Activated CD8-positive, alpha-beta memory T cell treated with anti-CD3 and anti-CD28 coated beads for 36 hours (primary cell): ENCODE data around the gene CILP2. TPM values are rescaled to one million over a fixed set of nuclear protein-coding genes. Genes with fewer than 3 reads are reported as not detected.

Experiments used
- CTCF ChIA-PET: fragments of 350-600 bp; sonication (Branson Sonifier 250); formaldehyde crosslinking; loops from one replicate; lab custom pipeline; 2021; ENCODE audit warnings: antibody characterized with exemption; lab: Charles Lee
- POLR2A ChIA-PET: fragments of 350-600 bp; sonication (Branson Sonifier 250); formaldehyde crosslinking; loops from one replicate; lab custom pipeline; 2021; ENCODE audit warnings: antibody characterized with exemption; lab: Charles Lee
- total RNA-seq, 2 experiments: library from RNA; stranded (reverse); gene quantifications; one replicate each; pipeline ENCODE4 v1.2.3, GENCODE V29; 2021

CILP2 gene
- total RNA-seq, 2 experiments from 2014 or later, result 0.15 to 0.30 TPM

DNA sequence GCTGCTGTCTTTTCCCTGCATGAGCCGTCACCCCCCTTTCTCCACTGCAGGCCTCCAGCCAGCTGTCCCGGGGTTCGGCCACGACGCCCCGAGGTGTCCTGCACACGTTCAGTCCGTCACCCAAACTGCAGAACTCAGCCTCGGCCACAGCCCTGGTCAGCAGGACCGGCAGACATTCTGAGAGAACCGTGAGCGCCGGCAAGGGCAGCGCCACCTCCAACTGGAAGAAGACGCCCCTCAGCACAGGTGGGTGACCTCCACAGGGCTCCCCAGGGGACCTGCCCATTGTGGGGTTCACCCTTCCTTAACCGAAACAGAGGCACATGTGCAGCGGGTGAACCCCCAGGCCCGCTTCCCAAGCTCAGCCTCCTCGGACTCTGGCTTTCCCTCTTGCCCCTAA is 35.8 kb upstream of the CILP2 start:
- POLR2A ChIA-PET, result no interaction called here

GRCh38 chr19:19502808-19503602 is 35.1 kb upstream of the CILP2 start:
- ChIA-PET CTCF (no interaction called here), POLR2A (no interaction called here)

More for the DNA sequence above, 35.8 kb upstream of the CILP2 start:
- CTCF ChIA-PET, result no interaction called here

GRCh38 chr19:19504754-19505668 is 33.1 kb upstream of the CILP2 start:
- POLR2A ChIA-PET, result interaction anchor here (0.6 to 0.7 kb wide), 2 partner anchors 30 to 153 kb away, joined by 4 to 5 read pairs; no protein-coding TSS in a partner anchor

GRCh38 chr19:19505669-19506326 is 32.3 kb upstream of the CILP2 start:
- CTCF ChIA-PET, result no interaction called here
- POLR2A ChIA-PET, result no interaction called here

More at GRCh38 chr19:19504754-19505668, 33.1 kb upstream of the CILP2 start:
- CTCF ChIA-PET, result interaction anchor here (1.0 to 1.1 kb wide), 2 partner anchors 10 to 14 kb away, joined by 3 read pairs; partner anchors contain the start of gene TSSK6

DNA sequence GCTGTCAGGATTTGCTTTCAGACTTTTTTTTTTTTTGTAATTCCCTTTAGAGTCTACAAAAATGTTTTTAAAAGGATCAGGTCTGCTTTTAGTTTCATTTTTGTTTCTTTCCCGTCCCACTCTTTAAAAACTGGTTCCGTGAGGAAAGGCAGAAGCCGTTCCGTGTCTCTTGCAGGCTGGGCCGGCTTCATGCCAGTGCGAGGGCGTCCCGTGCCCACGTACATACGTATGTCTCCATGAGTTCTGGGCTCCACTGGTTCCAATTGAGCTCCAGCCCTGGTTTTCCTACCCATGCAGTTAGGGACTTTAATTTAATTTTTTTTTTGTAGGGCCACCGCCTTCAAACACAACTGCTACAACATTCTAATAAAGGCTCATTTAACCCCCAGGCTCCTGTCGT is 31.5 kb upstream of the CILP2 start:
- ChIA-PET POLR2A (no interaction called here), CTCF (no interaction called here)

GRCh38 chr19:19507354-19507753 is 30.7 kb upstream of the CILP2 start:
- POLR2A ChIA-PET, result interaction anchor here (0.5 kb wide), 1 partner anchor 15 kb away, joined by 9 read pairs; no protein-coding TSS in a partner anchor
- CTCF ChIA-PET, result interaction anchor here (2.0 kb wide), 1 partner anchor 25 kb away, joined by 9 read pairs; no protein-coding TSS in a partner anchor

DNA sequence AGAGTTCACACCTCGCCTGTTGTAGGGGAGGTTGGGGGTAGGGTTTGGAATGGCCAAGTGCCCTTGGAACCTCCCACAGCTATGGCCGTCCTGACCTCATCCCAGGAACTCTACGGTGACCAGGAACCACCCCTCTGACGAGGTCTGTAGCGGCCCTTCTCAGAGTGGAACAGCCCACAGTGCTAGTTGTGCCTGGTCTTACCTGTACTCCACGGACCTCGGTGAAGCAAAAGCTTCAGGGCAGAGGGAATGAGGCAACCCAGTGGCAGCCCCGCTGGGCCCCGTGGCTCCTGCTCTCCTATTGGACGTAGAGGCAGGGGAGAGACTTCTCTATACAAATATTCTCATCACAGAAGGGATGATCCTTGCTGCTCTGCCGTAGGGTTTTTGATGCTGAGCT is 29.8 kb upstream of the CILP2 start:
- CTCF ChIA-PET, result interaction anchor here (0.6 to 2.0 kb wide), 2 partner anchors 24 to 121 kb away, joined by 4 to 9 read pairs; no protein-coding TSS in a partner anchor
- POLR2A ChIA-PET, result no interaction called here

GRCh38 chr19:19510432-19510831 is 27.6 kb upstream of the CILP2 start:
- ChIA-PET CTCF (interaction anchor here (2.3 kb wide), 1 partner anchor 19 kb away, joined by 15 read pairs; no protein-coding TSS in a partner anchor), POLR2A (no interaction called here)

- ChIA-PET POLR2A (no interaction called here), CTCF (no interaction called here)
These were observed 24.4 kb upstream of the CILP2 start for GRCh38 chr19:19513682-19514081.

DNA sequence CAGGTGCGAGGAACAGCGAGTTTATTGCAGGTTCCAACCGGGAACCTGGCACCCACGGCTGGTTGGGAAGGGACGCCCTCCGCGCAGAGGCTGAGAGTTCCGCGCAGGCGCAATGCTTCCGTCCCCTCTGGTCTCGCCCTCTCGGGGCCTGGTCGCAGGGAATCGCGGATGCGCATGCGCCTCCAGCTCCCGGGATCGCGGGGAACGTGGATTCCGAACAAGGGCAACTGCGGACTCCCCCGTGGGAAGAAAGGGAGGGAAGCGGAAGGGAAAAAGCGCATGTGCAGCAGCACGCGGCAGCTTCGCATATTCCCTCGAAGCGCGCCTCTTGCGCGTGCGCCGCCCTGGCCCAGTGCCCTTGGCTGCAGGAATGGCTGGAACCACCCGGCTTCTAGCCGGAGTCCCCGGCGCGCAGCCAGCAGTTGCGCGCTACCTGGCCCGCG is 23.8 kb upstream of the CILP2 start:
- CTCF ChIA-PET, result no interaction called here
- POLR2A ChIA-PET, result interaction anchor here (1.5 kb wide), 1 partner anchor 192 kb away, joined by 3 read pairs; no protein-coding TSS in a partner anchor

- CTCF ChIA-PET, result interaction anchor here (0.7 to 1.3 kb wide), 2 partner anchors 11 to 25 kb away, joined by 3 to 5 read pairs; no protein-coding TSS in a partner anchor
- POLR2A ChIA-PET, result interaction anchor here (0.7 to 1.5 kb wide), 4 partner anchors 26 to 193 kb away, joined by 3 to 9 read pairs (median 4); no protein-coding TSS in a partner anchor
These were observed 23.0 kb upstream of the CILP2 start, which contains the start of gene TSSK6 for GRCh38 chr19:19514881-19515641. TSSK6 (minus strand) TSS chr19:19515548; CDS start chr19:19515427, 121 bp downstream.

DNA sequence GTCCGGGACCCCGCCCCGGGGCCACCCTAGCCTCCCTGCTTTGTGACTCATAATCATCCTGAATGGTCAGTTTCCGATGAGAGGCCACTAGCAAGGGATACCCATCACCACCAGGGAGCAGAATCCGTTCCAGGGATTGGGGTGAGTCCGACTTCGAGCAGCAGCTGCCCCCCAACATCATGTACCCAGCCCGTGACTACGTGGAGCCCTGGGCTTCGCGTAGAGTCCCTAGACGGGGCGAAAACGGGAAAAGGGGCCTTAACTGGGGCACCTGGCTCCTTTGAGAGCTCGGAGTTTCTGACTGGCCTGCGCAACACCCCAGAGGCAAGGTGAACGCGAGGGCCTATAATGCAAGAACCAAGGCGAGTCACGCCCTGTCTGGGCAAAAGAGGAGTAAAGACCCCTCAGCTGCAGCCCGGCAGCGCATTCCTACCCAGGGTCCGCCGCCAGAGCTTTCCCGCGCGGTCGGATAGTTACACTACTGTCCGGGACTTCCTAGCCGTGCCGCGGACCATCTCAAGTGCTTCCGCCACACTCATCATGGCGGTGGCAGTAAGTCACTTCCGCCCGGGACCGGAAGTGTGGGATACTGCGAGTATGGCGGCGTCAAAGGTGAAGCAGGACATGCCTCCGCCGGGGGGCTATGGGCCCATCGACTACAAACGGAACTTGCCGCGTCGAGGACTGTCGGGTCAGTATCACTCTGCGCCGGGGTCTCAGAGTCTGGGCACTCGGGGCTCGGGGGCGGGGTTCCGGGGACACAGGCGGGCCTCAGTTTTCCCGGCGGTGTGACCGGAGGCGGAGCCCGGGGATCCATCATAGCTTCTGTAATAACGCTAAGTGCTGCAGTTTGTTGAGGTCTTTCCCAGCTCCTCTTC is 22.2 kb upstream of the CILP2 start, which contains the start of gene NDUFA13:
NDUFA13 (plus strand) TSS at position 584 of the 878 bp plus-strand sequence; CDS start at position 598, 14 bp downstream.
- CTCF ChIA-PET, result interaction anchor here (0.7 to 1.3 kb wide), 3 partner anchors 11 to 38 kb away, joined by 3 to 5 read pairs (median 4); no protein-coding TSS in a partner anchor
- POLR2A ChIA-PET, result interaction anchor here (0.7 to 1.5 kb wide), 4 partner anchors 27 to 194 kb away, joined by 3 to 9 read pairs (median 4); no protein-coding TSS in a partner anchor

- POLR2A ChIA-PET, result interaction anchor here (0.7 kb wide), 2 partner anchors 188 to 517 kb away, joined by 4 to 5 read pairs; no protein-coding TSS in a partner anchor
- CTCF ChIA-PET, result interaction anchor here (0.8 to 2.5 kb wide), 4 partner anchors 15 to 112 kb away, joined by 3 to 7 read pairs (median 4); partner anchors contain the start of gene GATAD2A
These were observed 20.8 kb upstream of the CILP2 start for GRCh38 chr19:19517235-19517619.

GRCh38 chr19:19520989-19521388 is 17.1 kb upstream of the CILP2 start:
- ChIA-PET CTCF (no interaction called here), POLR2A (no interaction called here)

DNA sequence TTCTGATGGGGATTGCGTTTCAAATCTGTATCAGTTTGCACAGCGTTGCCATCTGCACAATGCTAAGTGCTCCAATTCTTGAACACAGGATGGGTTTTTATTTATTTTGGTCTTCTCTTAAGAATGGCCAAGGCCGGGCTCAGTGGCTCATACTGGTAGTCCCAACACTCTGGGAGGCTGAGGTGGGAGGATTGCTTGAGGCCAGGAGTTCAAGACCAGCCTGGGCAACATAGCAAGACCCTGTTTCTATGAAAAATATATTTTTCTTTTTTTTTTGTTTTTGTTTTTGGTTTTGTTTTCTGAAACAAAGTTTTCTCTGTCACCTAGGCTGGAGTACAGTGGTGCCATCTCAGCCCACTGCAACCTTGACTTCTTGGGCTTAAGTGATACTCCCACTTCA is 14.9 kb upstream of the CILP2 start:
- POLR2A ChIA-PET, result no interaction called here
- CTCF ChIA-PET, result no interaction called here

DNA sequence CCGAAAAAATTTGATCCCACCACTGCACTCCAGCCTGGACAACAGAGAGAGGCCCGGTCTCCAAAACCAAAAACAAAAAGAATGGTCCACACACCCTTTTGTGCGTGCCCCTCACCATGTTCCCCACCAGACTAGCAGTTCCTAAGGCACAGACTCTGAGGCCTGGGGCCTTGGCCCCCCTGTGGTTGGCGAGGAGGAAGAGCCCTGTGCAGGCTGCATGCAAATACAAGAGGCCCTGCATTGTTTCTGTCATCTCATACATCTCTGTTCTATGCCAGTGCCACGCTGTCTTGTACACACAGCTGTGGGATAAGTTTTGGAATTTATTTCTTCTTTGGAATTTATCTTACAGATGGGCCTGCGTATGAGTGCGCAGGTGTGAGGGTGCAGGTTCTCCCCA is 14.0 kb upstream of the CILP2 start:
- ChIA-PET CTCF (no interaction called here), POLR2A (no interaction called here)
